Measurements from ENCODE around the gene CTR9. TPM values are rescaled to one million over a fixed set of nuclear protein-coding genes. Genes with fewer than 3 reads are reported as not detected.
A peak's percentile ranks its signal among the peaks of the same experiment; 100 is the strongest.

Gene CTR9
- total and polyA plus RNA-seq, 9 of the 15 experiments (the other 6 are each of a cell fraction or from before 2014, with no cell fraction given), result 25.4 to 79.3 (median 47.3) TPM

DNA sequence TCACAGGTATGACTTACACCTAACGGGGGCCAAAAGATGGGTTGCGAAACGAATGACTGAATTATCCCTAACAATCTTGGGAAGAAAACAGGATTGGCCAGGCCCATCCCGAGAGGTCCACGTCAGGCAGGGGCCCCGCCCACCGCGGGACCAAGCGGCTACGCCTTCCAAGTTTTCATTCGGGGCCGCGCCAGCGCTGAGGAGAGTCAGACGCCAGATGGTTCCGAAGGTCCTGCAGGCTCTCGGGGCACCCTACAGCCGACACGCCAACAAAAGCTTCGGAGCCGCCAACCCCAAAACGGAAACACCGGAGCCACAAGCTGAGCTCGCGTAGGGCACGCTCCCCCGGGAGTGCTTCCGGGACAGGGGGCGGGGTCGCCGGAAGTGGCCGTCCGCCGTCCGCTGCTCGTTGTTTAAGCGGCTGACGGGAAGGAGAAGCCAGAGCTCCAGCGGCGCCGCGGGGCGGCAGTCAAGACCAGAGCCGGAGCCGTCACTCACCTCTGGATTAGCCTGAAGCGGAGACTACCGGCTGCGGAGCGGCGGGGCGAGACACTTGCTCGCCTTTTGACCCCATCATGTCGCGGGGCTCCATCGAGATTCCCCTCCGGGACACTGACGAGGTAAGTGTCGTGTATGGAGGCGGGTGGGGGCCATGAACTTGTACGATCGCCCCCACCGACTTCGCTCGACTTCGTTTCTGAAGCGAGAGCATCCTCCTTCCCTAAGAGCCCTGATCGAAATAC is at the start of gene CTR9 (continued):
- TF ChIP-seq TBL1XR1 (IDR thresholded peaks at IDR 0.05; ENCODE audit: low read length in 2 of 2) (no peak), HEY1 (CRISPR knock-in tag; IDR thresholded peaks at IDR 0.05; ENCODE audit: borderline replicate concordance) (no peak), EWSR1 (IDR thresholded peaks at IDR 0.05; ENCODE audit: borderline replicate concordance, low read depth, partially characterized antibody) (no peak), HOXB6 (CRISPR knock-in tag; IDR thresholded peaks at IDR 0.05; ENCODE audit: borderline replicate concordance) (no peak), MYC (IDR thresholded peaks at IDR 0.05; ENCODE audit: low read depth, low read length) (peak; percentile 85), MYC (CRISPR knock-in tag; IDR thresholded peaks at IDR 0.05; ENCODE audit: borderline replicate concordance, low read depth) (no peak), KLF6 (CRISPR knock-in tag; IDR thresholded peaks at IDR 0.05; ENCODE audit: borderline replicate concordance) (no peak), CTBP1 (IDR thresholded peaks at IDR 0.05; ENCODE audit: borderline replicate concordance) (peak; percentile 90), ZNF436 (CRISPR knock-in tag; IDR thresholded peaks at IDR 0.05) (no peak), ZNF212 (CRISPR knock-in tag; IDR thresholded peaks at IDR 0.05) (no peak), ZNF175 (CRISPR knock-in tag; IDR thresholded peaks at IDR 0.05; ENCODE audit: low read depth) (no peak), ELF2 (CRISPR knock-in tag; IDR thresholded peaks at IDR 0.05) (no peak), CEBPG (CRISPR knock-in tag; IDR thresholded peaks at IDR 0.05) (no peak), CEBPG (tag; conservative IDR thresholded peaks at IDR 0.05 in 1 of 2, IDR thresholded peaks at IDR 0.05 in 1 of 2) (peak; percentile 83 to 93), MCM2 (IDR thresholded peaks at IDR 0.05; ENCODE audit: low read depth) (no peak), KDM1A (IDR thresholded peaks at IDR 0.05) (no peak), FOXP1 (CRISPR knock-in tag; IDR thresholded peaks at IDR 0.05) (peak; percentile 95), U2AF1 (optimal IDR thresholded peaks at IDR 0.05; ENCODE audit: low read depth, low read length) (no peak)
- TF ChIP-seq, protein P1, sequence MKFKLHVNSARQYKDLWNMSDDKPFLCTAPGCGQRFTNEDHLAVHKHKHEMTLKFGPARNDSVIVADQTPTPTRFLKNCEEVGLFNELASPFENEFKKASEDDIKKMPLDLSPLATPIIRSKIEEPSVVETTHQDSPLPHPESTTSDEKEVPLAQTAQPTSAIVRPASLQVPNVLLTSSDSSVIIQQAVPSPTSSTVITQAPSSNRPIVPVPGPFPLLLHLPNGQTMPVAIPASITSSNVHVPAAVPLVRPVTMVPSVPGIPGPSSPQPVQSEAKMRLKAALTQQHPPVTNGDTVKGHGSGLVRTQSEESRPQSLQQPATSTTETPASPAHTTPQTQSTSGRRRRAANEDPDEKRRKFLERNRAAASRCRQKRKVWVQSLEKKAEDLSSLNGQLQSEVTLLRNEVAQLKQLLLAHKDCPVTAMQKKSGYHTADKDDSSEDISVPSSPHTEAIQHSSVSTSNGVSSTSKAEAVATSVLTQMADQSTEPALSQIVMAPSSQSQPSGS (CRISPR knock-in tag; IDR thresholded peaks at IDR 0.05), result no peak
- TF ChIP-seq, protein P2, sequence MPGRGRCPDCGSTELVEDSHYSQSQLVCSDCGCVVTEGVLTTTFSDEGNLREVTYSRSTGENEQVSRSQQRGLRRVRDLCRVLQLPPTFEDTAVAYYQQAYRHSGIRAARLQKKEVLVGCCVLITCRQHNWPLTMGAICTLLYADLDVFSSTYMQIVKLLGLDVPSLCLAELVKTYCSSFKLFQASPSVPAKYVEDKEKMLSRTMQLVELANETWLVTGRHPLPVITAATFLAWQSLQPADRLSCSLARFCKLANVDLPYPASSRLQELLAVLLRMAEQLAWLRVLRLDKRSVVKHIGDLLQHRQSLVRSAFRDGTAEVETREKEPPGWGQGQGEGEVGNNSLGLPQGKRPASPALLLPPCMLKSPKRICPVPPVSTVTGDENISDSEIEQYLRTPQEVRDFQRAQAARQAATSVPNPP (IDR thresholded peaks at IDR 0.05; ENCODE audit: borderline replicate concordance, insufficient read depth, insufficient read length), result no peak
- TF ChIP-seq, protein P3, sequence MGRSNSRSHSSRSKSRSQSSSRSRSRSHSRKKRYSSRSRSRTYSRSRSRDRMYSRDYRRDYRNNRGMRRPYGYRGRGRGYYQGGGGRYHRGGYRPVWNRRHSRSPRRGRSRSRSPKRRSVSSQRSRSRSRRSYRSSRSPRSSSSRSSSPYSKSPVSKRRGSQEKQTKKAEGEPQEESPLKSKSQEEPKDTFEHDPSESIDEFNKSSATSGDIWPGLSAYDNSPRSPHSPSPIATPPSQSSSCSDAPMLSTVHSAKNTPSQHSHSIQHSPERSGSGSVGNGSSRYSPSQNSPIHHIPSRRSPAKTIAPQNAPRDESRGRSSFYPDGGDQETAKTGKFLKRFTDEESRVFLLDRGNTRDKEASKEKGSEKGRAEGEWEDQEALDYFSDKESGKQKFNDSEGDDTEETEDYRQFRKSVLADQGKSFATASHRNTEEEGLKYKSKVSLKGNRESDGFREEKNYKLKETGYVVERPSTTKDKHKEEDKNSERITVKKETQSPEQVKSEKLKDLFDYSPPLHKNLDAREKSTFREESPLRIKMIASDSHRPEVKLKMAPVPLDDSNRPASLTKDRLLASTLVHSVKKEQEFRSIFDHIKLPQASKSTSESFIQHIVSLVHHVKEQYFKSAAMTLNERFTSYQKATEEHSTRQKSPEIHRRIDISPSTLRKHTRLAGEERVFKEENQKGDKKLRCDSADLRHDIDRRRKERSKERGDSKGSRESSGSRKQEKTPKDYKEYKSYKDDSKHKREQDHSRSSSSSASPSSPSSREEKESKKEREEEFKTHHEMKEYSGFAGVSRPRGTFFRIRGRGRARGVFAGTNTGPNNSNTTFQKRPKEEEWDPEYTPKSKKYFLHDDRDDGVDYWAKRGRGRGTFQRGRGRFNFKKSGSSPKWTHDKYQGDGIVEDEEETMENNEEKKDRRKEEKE (IDR thresholded peaks at IDR 0.05; ENCODE audit: borderline replicate concordance in 1 of 2, control insufficient read depth in 1 of 2, low read depth in 2 of 2, low read length in 1 of 2), result no peak; a peak in 1 of 4 replicates
- TF ChIP-seq, protein P4, sequence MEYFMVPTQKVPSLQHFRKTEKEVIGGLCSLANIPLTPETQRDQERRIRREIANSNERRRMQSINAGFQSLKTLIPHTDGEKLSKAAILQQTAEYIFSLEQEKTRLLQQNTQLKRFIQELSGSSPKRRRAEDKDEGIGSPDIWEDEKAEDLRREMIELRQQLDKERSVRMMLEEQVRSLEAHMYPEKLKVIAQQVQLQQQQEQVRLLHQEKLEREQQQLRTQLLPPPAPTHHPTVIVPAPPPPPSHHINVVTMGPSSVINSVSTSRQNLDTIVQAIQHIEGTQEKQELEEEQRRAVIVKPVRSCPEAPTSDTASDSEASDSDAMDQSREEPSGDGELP (CRISPR knock-in tag; IDR thresholded peaks at IDR 0.05; ENCODE audit: borderline replicate concordance), result peak; percentile 94
